Measurements from ENCODE around the gene BAG5.
A peak's percentile ranks its signal among the peaks of the same experiment; 100 is the strongest.
"Not testable (repeated sequence)": the region's sequence is repeated elsewhere in the genome, so short reads cannot be mapped to it uniquely, and the experiment has no call there.

The BAG5 gene

DNA sequence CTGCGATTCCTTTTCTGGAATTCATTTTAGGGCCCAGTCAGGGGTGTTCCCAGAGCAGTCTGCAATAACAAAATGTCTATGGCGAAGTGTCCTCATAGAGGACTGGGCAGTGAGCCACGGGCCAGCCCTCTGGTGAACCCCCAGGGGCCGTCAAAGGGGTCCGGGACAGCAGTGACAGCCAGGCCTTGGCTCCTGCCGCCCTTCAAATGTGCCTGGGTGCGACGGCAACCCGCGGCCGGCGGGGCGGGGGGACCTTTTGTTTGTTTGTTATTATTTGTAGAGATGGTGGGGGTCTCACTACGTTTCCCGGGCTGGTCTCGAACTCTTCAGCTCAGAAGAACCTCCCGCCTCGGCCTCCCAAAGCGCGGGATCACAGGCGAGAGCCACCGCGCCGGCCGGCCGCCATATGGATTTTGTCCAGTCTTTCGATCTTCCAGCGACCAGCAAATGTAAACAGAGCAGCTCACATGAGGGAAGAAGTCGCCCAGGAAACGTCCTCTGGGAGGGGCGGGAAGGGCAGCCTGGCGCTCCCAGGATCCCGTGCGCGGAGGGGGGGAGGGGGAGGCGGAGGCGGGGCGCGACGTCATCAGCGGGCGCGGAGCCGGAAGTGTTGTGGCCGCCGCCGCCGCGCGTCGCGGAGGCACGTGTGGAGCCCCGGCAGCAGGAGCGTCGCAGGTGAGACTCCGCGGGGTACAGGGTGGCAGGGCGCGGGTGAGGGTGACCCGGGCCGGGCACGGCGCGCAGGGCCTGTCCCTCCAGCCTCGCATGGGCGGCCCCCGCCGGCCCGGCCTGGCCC is 33.7 kb downstream of the BAG5 start, which contains the start of gene TRMT61A:
Gene TRMT61A (plus strand): TSS at position 610 of the 796 bp plus-strand sequence. CDS start 783 bp downstream, outside the sequence.
- TF ChIP-seq, protein P1, sequence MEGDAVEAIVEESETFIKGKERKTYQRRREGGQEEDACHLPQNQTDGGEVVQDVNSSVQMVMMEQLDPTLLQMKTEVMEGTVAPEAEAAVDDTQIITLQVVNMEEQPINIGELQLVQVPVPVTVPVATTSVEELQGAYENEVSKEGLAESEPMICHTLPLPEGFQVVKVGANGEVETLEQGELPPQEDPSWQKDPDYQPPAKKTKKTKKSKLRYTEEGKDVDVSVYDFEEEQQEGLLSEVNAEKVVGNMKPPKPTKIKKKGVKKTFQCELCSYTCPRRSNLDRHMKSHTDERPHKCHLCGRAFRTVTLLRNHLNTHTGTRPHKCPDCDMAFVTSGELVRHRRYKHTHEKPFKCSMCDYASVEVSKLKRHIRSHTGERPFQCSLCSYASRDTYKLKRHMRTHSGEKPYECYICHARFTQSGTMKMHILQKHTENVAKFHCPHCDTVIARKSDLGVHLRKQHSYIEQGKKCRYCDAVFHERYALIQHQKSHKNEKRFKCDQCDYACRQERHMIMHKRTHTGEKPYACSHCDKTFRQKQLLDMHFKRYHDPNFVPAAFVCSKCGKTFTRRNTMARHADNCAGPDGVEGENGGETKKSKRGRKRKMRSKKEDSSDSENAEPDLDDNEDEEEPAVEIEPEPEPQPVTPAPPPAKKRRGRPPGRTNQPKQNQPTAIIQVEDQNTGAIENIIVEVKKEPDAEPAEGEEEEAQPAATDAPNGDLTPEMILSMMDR (IDR thresholded peaks at IDR 0.05; ENCODE audit: borderline replicate concordance, insufficient read depth, low read depth, low read length): no peak

DNA sequence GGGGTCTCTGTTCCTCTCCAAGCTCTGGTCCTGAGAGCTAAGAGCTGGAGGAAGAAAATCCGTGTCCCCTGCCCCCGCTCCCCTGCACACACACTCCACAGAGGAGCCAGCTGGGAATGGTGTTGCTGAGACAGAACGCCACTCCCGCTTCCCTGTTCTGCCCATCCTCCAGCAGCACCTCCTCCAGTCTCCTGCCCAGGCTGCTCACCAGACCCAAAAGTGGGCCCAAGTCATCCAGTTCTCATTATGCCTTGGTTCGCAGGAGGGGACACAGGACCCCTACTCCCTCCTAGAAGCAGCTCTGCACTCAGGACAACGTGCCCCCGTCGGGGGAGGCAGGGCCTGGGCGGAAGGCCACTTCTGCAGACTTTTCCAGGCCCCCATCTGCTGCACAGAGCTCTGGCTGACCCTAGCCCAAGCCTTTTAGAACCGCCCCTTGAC is 34.3 kb downstream of the BAG5 start:
- TF ChIP-seq, protein P1 (IDR thresholded peaks at IDR 0.05; ENCODE audit: borderline replicate concordance, insufficient read depth, low read depth, low read length): no peak
- peak overlapping the region; percentile 86 for H3K4me3 ChIP-seq (ENCODE audit: low read depth, low read length)

More for the DNA sequence above, 33.7 kb downstream of the BAG5 start, which contains the start of gene TRMT61A:
- H3K4me3 ChIP-seq (ENCODE audit: low read depth, low read length): peak within 1 kb of the TSS; percentile 86

DNA sequence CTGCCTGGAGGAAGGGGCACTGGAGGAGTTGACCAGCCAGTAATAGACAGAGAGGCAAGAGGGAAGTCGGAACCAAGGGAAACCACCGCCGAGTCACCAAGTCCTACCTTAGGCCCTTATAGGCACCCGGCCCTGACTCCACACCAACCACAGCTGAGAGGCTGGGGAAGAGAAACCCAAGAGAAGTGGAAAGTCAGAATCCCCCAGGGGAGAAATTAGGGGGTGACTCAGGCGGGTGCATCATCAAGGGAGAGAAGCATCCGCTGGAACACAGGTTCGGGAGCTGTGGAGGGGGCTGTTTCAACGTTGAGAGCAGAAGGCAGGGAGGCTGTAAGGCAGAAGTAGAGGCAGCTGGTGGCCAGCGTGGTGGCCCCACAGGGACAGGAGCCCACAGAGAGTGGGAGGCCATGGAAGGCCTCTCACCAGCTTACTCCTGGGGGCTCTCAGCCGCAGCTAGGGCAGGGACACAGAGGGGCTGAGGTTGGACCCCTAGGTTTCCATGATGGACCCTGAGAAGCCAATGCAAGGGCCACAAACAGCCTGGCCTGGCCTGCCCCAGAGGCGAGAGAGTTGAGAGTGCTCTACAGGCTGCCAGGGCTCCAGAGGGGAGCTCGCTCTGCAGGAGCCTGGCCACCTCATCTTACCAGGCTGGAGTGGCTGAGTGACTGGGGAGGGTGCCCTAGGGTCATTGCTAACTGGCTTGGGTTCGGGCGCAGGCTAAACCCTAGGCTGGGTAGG is 34.9 kb downstream of the BAG5 start:
- H3K4me3 ChIP-seq (ENCODE audit: low read depth, low read length): peak overlapping the region; percentile 86
- TF ChIP-seq, protein P1 (IDR thresholded peaks at IDR 0.05; ENCODE audit: borderline replicate concordance, insufficient read depth, low read depth, low read length): no peak

DNA sequence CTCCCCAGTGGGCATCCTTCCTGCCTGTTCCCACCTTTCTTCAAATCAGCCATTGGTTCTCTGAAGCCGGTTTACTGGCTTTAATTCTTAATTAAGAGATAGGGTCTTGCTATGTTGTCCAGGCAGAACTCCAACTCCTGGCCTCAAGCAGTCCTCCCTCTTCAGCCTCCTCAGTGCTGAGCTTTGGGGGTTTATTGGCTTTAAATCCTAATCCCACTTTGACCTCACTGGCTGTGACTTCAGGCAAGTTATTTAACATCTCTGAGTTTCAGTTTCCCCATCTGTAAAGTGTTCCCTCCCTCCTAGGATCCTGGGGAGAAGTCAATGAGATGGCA is 35.6 kb downstream of the BAG5 start:
- TF ChIP-seq, protein P1 (IDR thresholded peaks at IDR 0.05; ENCODE audit: borderline replicate concordance, insufficient read depth, low read depth, low read length): no peak
- no peak overlapping the region for H3K4me3 ChIP-seq (ENCODE audit: low read depth, low read length)

DNA sequence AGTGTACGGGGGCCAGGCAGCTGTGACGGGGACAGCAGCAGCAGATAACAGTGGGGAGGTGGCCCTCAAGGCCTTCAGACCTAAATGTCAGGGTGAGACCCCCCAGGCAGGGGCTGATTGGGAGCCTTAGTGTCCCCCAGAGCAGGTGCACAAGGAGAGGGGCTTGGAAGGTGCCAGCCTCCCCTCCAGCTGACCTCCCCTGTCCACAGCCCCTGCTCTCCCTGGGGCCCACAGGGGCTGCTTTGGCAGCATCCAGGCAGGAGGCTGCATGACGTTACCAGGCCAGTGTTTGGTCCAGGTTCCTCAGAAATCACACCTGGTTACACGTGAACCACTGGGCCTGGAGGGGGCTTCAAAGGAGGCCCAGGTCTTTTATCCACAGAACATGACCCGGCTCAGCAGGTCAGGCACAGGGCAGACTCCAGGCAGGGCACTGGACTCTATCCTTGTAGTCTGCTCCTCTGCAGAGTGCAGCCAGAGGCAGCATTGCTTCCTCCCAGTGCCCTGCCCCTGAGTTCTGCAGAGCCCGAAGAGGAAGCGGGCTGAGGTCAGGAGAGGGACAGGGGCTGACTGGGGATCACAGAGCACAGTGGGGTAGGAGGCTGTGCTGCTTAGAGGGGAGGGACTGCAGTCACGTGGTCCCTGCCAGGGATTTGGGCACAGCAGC is 36.1 kb downstream of the BAG5 start:
- TF ChIP-seq, protein P1 (IDR thresholded peaks at IDR 0.05; ENCODE audit: borderline replicate concordance, insufficient read depth, low read depth, low read length): no peak
- no peak overlapping the region for H3K4me3 ChIP-seq (ENCODE audit: low read depth, low read length)

DNA sequence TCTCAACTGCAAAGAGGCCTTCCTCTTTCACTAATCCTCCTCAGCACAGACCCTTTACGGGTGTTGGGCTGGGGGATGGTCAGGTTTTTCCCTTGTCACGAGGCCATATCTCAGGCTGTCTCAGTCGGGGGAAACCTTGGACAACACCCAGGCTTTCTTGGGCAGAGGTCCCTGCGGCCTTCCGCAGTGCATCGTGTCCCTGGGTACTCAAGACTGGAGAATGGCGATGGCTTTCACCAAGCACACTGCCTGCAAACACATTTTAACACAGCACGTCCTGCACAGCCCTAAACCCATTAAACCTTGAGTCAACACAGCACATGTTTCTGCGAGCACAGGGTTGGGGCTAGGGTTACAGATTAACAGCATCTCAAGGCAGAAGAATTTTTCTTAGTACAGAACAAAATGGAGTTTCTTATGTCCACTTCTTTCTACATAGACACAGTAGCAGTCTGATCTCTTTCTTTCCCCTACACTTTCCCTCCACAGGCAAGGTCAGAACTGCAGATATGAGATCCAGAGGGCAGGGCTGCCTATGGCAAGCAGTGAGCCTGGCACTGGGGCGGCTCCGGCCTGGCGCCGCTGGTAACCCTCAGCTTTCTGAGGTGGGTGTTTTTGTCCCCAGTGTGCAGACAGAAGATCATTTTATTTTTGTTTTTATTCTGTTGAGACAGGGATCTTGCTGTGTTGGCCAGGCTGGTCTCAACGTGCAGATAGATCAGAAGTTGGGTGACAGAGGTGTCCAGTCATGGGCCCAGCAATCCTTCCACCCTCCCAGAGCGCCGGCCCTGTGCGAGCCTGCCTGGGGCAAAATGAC is 36.8 kb downstream of the BAG5 start:
- H3K4me3 ChIP-seq (ENCODE audit: low read depth, low read length): not testable (repeated sequence)
